Uterus (tissue), 4 donors: ENCODE data around the gene SLAMF6. TPM values are rescaled to one million over a fixed set of nuclear protein-coding genes. Genes with fewer than 3 reads are reported as not detected.

Source experiments
- DNase-seq, 2 donors: peaks; one replicate each; pipeline ENCODE4 v3.0.0-alpha.2; 2019 to 2020
- H3K27ac ChIP-seq, 2 donors: fragments of 200-600 bp; sonication (generic); 1 replicate in 1 of 2; 2 replicates in 1 of 2; pipeline ENCODE4 v1.5.1; 2016 to 2018
- H3K27me3 ChIP-seq, 2 donors: fragments of 200-600 bp; sonication (generic); one replicate each; pipeline ENCODE4 v1.5.1; 2018 to 2019; ENCODE audit warnings: control low read depth in 1 of 2
- H3K36me3 ChIP-seq, 2 donors: fragments of 200-600 bp; sonication (generic); one replicate each; pipeline ENCODE4 v1.5.1; 2019; ENCODE audit warnings: control low read depth in 1 of 2
- H3K4me1 ChIP-seq, 2 donors: fragments of 200-600 bp; sonication (generic); one replicate each; pipeline ENCODE4 v1.5.1; 2018 to 2019; ENCODE audit warnings: control low read depth in 1 of 2
- H3K4me3 ChIP-seq, 2 donors: fragments of 200-600 bp; sonication (generic); 1 replicate in 1 of 2; 2 replicates in 1 of 2; pipeline ENCODE4 v1.5.1; 2018 to 2019; ENCODE audit warnings: mild to moderate bottlenecking in 1 of 2
- H3K9me3 ChIP-seq, 2 donors: fragments of 200-600 bp; sonication (generic); one replicate each; pipeline ENCODE4 v1.5.1; 2019; ENCODE audit warnings: control low read depth in 1 of 2
- CTCF ChIP-seq, 4 experiments: fragments of 200-600 bp in 2 of 4; fragments of 450-650 bp in 2 of 4; sonication (generic) in 2 of 4; IDR thresholded peaks; one replicate each; pipeline ENCODE4 v1.5.1; 2016 to 2019; ENCODE audit warnings: antibody characterized with exemption in 4 of 4, mild to moderate bottlenecking in 2 of 4, moderate library complexity in 1 of 4
- POLR2A ChIP-seq, 2 donors: fragments of 450-650 bp; IDR thresholded peaks; one replicate each; pipeline ENCODE4 v1.6.1; 2016; ENCODE audit warnings: antibody characterized with exemption in 2 of 2, mild to moderate bottlenecking in 1 of 2, moderate library complexity in 1 of 2
- intact Hi-C: fragments of 100-400 bp; cut with DNase I; formaldehyde crosslinking; loops from one replicate; pipeline ENCODE4 v1.15.1; 2023; ENCODE audit warnings: low total_unique reads
- total RNA-seq, 4 donors: library from RNA; depleted of rRNA in 3 of 4; stranded (reverse); fragments of >200 nt in 3 of 4; gene quantifications; one replicate each; pipeline versions ENCODE4 v1.1.0 to v1.2.4, GENCODE V29; 2014 to 2023
- donor health status: DM: yes; HTN: yes; CAD: no.

Gene SLAMF6
- total RNA-seq, 4 donors from 2014 or later: under 0.01 to 3.8 (median 0.65) TPM

GRCh38 chr1:160558660-160559380 is 35.8 kb upstream of the SLAMF6 start:
- TF ChIP-seq POLR2A (IDR thresholded peaks at IDR 0.05) (no peak), CTCF (IDR thresholded peaks at IDR 0.05) (no peak)
- intact Hi-C loops: no loop called here
- no peaks in the 10 kb centered on the region for H3K36me3 ChIP-seq
- no peaks in the 10 kb centered on the region for H3K27me3 ChIP-seq
- no peak overlapping the region for H3K4me3 ChIP-seq
- no peaks in the 10 kb centered on the region for H3K9me3 ChIP-seq
- DNase-seq: no peak
- no peak overlapping the region for H3K27ac ChIP-seq
- H3K4me1 ChIP-seq: no peaks in the 10 kb centered on the region

GRCh38 chr1:160553778-160554177 is 30.7 kb upstream of the SLAMF6 start:
- intact Hi-C loops: no loop called here
- no peak for TF ChIP-seq CTCF (IDR thresholded peaks at IDR 0.05)
- no peak for TF ChIP-seq POLR2A (IDR thresholded peaks at IDR 0.05)
- H3K4me1 ChIP-seq: no peaks in the 10 kb centered on the region

GRCh38 chr1:160552425-160552824 is 29.4 kb upstream of the SLAMF6 start:
- H3K4me3 ChIP-seq: no peak overlapping the region
- H3K4me1 ChIP-seq: no peaks in the 10 kb centered on the region
- no peaks in the 10 kb centered on the region for H3K9me3 ChIP-seq
- no peak for DNase-seq
- intact Hi-C loops: no loop called here
- H3K36me3 ChIP-seq: no peaks in the 10 kb centered on the region
- H3K27ac ChIP-seq: no peak overlapping the region
- TF ChIP-seq CTCF (IDR thresholded peaks at IDR 0.05) (no peak), POLR2A (IDR thresholded peaks at IDR 0.05) (no peak)
- H3K27me3 ChIP-seq: no peaks in the 10 kb centered on the region

More at GRCh38 chr1:160553778-160554177, 30.7 kb upstream of the SLAMF6 start:
- no peaks in the 10 kb centered on the region for H3K27me3 ChIP-seq
- no peak overlapping the region for H3K27ac ChIP-seq
- DNase-seq: no peak
- H3K9me3 ChIP-seq: no peaks in the 10 kb centered on the region
- H3K4me3 ChIP-seq: no peak overlapping the region
- H3K36me3 ChIP-seq: no peaks in the 10 kb centered on the region

GRCh38 chr1:160550572-160551034 is 27.5 kb upstream of the SLAMF6 start:
- Histone ChIP-seq H3K27me3 (no peaks in the 10 kb centered on the region), H3K9me3 (no peaks in the 10 kb centered on the region), H3K4me1 (no peaks in the 10 kb centered on the region), H3K27ac (no peak overlapping the region), H3K4me3 (no peak overlapping the region), H3K36me3 (no peaks in the 10 kb centered on the region)
- intact Hi-C loops: no loop called here
- DNase-seq: no peak
- no peak for TF ChIP-seq POLR2A (IDR thresholded peaks at IDR 0.05)
- no peak for TF ChIP-seq CTCF (IDR thresholded peaks at IDR 0.05)

GRCh38 chr1:160549665-160550006 is 26.6 kb upstream of the SLAMF6 start:
- Histone ChIP-seq H3K27ac (no peak overlapping the region), H3K4me1 (no peaks in the 10 kb centered on the region)
- no peak for TF ChIP-seq POLR2A (IDR thresholded peaks at IDR 0.05)
- TF ChIP-seq CTCF (IDR thresholded peaks at IDR 0.05): no peak

More at GRCh38 chr1:160549665-160550006, 26.6 kb upstream of the SLAMF6 start:
- Histone ChIP-seq H3K36me3 (no peaks in the 10 kb centered on the region), H3K4me3 (no peak overlapping the region), H3K9me3 (no peaks in the 10 kb centered on the region), H3K27me3 (no peaks in the 10 kb centered on the region)
- no peak for DNase-seq
- intact Hi-C loops: no loop called here
